Choroid plexus epithelial cell (primary cell): ENCODE data around the gene ZNF232.

Experiments
- DNase-seq: peaks from one replicate; pipeline ENCODE4 v3.0.0-alpha.2; 2010; ENCODE audit warnings: low read depth
- H3K4me3 ChIP-seq: 2 replicates; pipeline ENCODE4 v1.5.1; 2011; ENCODE audit warnings: low read depth, mild to moderate bottlenecking, control low read depth, low read length, moderate library complexity
- CTCF ChIP-seq: conservative IDR thresholded peaks from 2 replicates; pipeline ENCODE4 v1.5.1; 2011; ENCODE audit warnings: low read depth, mild to moderate bottlenecking, control low read depth, inconsistent platforms, low read length, moderate library complexity

ZNF232 gene

GRCh38 chr17:5099271-5099670 is 12.4 kb downstream of the ZNF232 start:
- DNase-seq = no peak
- no peak for TF ChIP-seq CTCF
- no peak overlapping the region for H3K4me3 ChIP-seq

- no peak for TF ChIP-seq CTCF
- DNase-seq = no peak
- no peak overlapping the region for H3K4me3 ChIP-seq
These were observed 14.4 kb downstream of the ZNF232 start for GRCh38 chr17:5097101-5097834.

- no peak for TF ChIP-seq CTCF
- no peak for DNase-seq
- H3K4me3 ChIP-seq = no peak overlapping the region
These were observed 15.0 kb downstream of the ZNF232 start for GRCh38 chr17:5096731-5097100.

- no peak for TF ChIP-seq CTCF
- no peak for DNase-seq
- no peak overlapping the region for H3K4me3 ChIP-seq
These were observed 19.3 kb downstream of the ZNF232 start for GRCh38 chr17:5092218-5093010.

- DNase-seq = no peak
- no peak for TF ChIP-seq CTCF
- H3K4me3 ChIP-seq = no peak overlapping the region
These were observed 31.1 kb downstream of the ZNF232 start for GRCh38 chr17:5080591-5080990.

GRCh38 chr17:5078106-5079028 is 33.3 kb downstream of the ZNF232 start, which contains the start of gene ZFP3:
TSS of gene ZFP3 (plus strand) at chr17:5078467. CDS start at chr17:5091505, 13,038 bp downstream.
- peak; percentile 81 for DNase-seq
- TF ChIP-seq CTCF = no peak
- peak within 1 kb of the TSS; percentile 72 for H3K4me3 ChIP-seq
